ENCODE measurements around the gene IPO7. TPM values are rescaled to one million over a fixed set of nuclear protein-coding genes. Genes with fewer than 3 reads are reported as not detected.

Gene IPO7
- total RNA-seq, 2 donors from 2014 or later: 107 to 169 TPM

DNA sequence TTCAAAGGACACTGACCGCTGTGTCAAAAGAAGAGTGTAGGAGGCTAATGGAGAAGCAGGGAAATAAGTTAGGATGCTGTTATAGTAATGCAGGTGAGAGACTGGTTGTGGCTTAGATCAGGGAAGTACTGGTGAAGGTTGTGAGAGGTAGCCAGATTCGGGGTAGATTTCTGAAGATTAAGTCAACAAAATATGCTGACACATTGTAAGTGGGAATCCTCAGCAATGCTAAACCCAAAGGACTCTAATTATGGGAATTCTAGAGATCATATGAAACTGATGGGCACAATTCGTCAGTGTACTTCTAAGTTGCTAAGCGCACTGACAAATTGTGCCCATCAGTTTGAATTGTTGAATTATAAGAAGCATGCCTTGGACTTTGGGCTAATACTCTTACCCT is 86.3 kb downstream of the IPO7 start:
- DNase-seq (ENCODE audit: low spot score): no peak
- intact Hi-C loops (cut with DNase I): loop anchor here in 1 of 2 donors (5.0 kb wide), 1 partner anchor 277 kb away; no protein-coding TSS in a partner anchor

DNA sequence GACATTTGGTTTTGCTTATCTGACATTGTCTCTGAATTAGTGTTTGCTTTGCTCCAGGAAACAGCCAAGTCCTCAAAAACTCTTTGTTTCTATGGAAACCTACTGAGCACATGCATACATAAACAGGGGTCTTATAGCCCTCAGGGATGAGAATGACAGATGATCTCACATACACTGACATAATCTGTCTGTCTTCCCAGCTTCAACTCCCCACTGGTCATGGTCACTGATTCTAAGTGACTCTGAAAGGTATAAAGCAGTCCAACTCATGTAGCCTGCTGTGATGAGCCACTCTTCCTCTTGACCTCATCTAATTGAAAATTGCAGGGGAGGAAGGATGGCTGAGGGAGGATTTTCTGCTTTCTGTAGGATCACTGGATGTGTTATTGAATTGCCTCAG is 89.0 kb downstream of the IPO7 start:
- intact Hi-C loops (cut with DNase I): loop anchor here in 1 of 2 donors (5.0 kb wide), 1 partner anchor 274 kb away; no protein-coding TSS in a partner anchor
- DNase-seq (ENCODE audit: low spot score): no peak

DNA sequence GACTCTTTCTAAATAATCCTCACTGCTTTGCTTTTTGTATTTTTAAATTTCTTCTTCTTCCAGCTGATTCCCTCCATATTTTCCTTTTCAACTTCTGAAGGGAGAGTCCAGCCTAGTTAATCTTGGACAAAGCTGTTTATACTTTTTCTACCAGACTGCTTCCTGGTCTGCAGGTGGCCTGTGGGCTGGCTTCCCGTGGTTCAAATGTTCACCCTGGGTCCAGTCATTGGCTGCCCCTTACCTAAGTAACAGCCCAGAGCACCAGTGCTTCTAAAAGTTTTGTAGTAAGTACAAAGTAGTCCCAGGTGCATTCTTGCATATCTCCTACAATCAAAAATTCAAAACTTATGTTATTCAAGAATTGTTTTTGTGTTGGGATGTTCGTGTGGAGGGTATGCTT is 95.4 kb downstream of the IPO7 start:
- intact Hi-C loops (cut with DNase I): no loop called here
- no peak for DNase-seq (ENCODE audit: low spot score)

DNA sequence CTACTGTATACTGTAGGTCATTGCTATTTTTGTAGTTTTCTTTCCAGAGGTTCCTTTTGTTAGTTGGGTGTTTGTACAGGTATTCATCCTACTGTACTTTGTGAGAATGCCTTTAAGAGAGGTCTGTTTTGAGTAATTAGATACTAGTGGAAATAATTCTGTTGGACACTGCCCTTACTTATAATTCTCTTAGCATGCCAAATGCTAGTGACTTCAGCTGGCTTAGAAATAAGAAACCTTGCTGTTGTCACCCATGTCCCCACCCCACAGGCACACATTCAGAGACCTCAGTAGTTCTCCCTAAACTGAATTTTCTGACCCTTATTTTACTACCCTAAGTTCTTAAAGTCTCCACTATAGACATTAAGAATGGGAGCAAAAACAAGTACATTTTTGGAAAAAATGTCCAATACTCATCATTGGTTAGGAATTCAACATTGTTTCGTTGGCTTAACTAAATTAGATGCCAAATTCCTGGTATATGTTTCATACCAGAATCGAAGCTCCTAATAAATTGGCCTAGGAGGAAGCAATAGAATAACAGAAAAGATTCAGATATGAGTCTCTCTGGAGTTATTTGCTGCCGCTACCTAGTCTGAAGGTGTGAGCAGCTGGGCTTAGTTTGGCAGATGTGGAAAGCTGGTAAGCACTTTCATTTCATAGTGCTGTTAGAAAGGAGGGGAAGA is 104.8 kb downstream of the IPO7 start:
- DNase-seq (ENCODE audit: low spot score): no peak
- intact Hi-C loops (cut with DNase I): no loop called here

DNA sequence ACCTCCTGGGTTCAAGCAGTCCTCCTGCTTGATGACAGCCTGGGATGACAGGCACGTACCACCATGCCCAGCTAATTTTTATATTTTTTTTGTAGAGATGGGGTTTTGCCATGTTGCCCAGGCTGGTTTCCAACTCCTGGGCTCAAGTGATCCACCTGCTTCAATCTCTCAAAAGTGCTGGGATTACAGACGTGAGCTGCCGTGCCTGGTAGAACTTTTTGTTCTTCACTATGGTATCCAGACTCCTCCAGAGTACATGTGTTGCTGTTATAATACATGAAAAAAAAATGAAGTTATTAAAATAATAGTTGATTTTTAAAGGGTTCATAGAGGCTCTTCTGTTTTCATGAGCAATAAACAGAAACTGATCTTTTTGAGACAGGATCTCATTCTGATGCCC is 105.9 kb downstream of the IPO7 start:
- no peak for DNase-seq (ENCODE audit: low spot score)
- intact Hi-C loops (cut with DNase I): no loop called here

DNA sequence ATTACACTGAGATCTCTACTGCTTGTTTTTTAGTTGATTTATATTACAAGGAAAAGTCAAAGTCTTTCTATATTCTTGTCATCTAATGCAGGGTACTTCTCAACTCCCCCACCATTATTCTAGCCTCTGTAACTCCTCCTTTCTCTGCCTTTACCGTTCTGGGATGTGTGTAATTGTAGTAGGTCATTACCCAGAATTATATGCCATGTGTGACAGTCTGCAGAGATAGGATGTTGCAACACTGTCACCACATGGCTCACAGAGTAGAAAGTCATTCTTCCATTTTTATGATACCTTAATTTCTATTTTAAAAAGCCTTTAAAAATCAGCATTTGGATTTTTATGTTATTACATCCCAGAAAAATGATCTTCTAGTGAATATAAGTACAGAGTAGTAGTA is 109.0 kb downstream of the IPO7 start:
- intact Hi-C loops (cut with DNase I): no loop called here

DNA sequence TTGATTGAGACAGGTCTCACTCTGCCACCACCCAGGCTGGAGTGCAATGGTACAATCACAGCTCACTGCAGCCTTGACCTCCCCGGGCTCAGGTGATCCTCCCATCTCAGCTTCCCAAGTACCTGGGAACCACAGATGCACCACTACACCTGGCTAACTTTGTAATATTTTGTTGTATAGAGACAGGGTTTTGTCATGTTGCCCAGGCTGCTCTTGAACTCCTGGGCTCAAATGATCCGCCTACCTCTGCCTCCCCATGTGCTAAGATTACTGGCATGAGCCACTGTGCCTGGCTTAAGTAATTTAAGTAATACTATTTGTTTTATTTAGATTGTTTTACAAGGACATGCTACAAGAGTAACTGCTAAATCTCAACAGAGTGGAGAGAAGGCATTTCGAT is 109.9 kb downstream of the IPO7 start:
- no peak for DNase-seq (ENCODE audit: low spot score)
- intact Hi-C loops (cut with DNase I): no loop called here

More for the DNA sequence above, 109.0 kb downstream of the IPO7 start:
- no peak for DNase-seq (ENCODE audit: low spot score)

DNA sequence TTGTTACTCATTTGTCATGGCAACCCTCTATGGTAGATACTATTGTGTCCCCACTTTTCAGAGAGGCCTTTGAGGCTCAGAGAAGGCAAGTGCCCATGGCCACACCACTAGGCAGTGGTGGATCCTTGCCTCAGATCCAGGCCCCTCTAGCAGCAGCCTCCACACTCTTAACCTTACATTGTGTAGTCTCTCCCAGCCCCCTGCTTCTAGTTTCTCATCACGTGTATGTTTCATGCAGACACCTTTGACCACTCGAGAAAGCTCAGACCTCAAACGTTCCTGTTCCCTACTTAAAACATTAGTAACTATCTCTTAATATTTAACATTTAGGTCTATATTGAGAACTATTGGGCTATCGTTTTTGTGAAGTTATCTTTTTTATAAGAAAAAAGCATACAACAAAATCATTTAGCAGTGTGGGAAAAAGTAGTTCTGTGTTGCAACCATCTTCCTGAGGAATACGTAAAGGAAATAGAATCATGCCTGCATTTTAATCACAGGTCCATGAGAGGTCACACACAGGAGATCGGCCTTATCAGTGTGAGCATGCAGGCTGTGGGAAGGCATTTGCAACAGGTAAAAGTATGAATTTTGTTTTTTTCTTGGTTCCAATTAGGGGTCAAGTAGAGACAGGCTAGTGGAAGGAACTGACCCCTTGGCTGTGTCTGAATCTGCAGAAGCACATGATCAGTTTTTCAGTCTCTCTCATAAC is 111.5 kb downstream of the IPO7 start:
- no peak for DNase-seq (ENCODE audit: low spot score)
- intact Hi-C loops (cut with DNase I): no loop called here

Other genes starting within 250 kb of the IPO7 start
- 100 to 1,000 TPM in 1 of 2 donors, 10 to 100 TPM in 1; 97.4 to 132 TPM for gene DENND5A, start 119.3 kb upstream of the IPO7 start, total RNA-seq
- gene TMEM41B, start 70.1 kb upstream of the IPO7 start, total RNA-seq: 10 to 100 TPM; 16.8 to 18.0 TPM
- gene ZNF143, start 76.4 kb downstream of the IPO7 start, total RNA-seq: 10 to 100 TPM; 28.5 to 31.3 TPM
- gene WEE1, start 189.0 kb downstream of the IPO7 start, total RNA-seq: 10 to 100 TPM; 16.7 to 24.0 TPM